Omental fat pad (tissue), 4 donors: ENCODE results near the gene LILRB1. TPM values are rescaled to one million over a fixed set of nuclear protein-coding genes. Genes with fewer than 3 reads are reported as not detected.
"Not testable (repeated sequence)": the region's sequence is repeated elsewhere in the genome, so short reads cannot be mapped to it uniquely, and the experiment has no call there.

Experiments
- ATAC-seq: fragments of 150-250 bp; one replicate; pipeline ENCODE4 v1.9.1; 2016; ENCODE audit warnings: mild to moderate bottlenecking, moderate library complexity; ENCODE audit not compliant: low FRiP score
- DNase-seq: peaks from one replicate; pipeline ENCODE4 v3.0.0-alpha.2; 2019; ENCODE audit warnings: low spot score
- total RNA-seq, 4 donors: library from RNA; depleted of rRNA; stranded (reverse); fragments of >200 nt; gene quantifications; one replicate each; pipeline ENCODE4 v1.1.0, GENCODE V29; 2016
- TF ChIP-seq, protein P1 (sequence below), 3 donors: fragments of 450-650 bp; IDR thresholded peaks; one replicate each; pipeline ENCODE4 v1.5.1; 2016 to 2017; ENCODE audit warnings: antibody characterized with exemption in 3 of 3, mild to moderate bottlenecking in 3 of 3, moderate library complexity in 2 of 3

Gene LILRB1
- total RNA-seq, 4 donors from 2014 or later, result 1.4 to 17.3 (median 6.1) TPM

DNA sequence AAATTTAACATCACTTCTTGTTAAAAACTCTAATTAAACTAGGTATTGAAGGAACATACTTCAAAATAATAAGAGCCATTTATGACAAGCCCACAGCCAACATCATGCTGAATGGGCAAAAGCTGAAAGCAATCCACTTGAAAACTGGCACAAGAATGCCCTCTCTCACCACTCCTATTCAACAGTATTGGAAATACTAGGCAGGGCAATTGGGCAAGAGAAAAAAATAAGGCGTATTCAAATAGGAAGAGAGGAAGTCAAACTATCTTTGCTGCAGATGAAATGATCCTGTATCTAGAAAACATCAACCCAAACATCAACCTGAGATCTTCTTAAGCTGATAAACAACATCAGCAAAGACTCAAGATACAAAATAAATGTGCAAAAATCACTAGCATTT is 15.6 kb upstream of the LILRB1 start:
- TF ChIP-seq, protein P1, sequence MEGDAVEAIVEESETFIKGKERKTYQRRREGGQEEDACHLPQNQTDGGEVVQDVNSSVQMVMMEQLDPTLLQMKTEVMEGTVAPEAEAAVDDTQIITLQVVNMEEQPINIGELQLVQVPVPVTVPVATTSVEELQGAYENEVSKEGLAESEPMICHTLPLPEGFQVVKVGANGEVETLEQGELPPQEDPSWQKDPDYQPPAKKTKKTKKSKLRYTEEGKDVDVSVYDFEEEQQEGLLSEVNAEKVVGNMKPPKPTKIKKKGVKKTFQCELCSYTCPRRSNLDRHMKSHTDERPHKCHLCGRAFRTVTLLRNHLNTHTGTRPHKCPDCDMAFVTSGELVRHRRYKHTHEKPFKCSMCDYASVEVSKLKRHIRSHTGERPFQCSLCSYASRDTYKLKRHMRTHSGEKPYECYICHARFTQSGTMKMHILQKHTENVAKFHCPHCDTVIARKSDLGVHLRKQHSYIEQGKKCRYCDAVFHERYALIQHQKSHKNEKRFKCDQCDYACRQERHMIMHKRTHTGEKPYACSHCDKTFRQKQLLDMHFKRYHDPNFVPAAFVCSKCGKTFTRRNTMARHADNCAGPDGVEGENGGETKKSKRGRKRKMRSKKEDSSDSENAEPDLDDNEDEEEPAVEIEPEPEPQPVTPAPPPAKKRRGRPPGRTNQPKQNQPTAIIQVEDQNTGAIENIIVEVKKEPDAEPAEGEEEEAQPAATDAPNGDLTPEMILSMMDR (IDR thresholded peaks at IDR 0.05), result no peak
- ATAC-seq, result no peak
- no peak for DNase-seq

DNA sequence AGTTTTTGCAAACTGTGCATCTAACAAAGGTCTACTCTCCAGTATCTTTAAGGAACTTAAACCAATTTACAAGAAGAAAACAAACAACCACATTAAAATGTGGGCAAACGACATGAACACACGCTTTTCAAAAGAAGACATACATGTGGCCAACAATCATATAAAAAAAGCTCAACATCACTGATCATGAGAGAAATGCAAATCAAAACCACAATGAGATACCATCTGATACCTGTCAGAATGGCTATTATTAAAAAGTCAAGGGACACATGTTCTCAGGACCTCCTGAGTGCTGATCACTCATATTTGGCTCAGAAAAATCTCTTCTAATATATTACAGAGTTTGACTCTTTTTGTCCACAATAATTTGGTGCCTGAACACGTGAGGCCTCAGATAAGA is 14.2 kb upstream of the LILRB1 start:
- TF ChIP-seq, protein P1 (IDR thresholded peaks at IDR 0.05), result no peak
- DNase-seq (no peak), ATAC-seq (no peak)

DNA sequence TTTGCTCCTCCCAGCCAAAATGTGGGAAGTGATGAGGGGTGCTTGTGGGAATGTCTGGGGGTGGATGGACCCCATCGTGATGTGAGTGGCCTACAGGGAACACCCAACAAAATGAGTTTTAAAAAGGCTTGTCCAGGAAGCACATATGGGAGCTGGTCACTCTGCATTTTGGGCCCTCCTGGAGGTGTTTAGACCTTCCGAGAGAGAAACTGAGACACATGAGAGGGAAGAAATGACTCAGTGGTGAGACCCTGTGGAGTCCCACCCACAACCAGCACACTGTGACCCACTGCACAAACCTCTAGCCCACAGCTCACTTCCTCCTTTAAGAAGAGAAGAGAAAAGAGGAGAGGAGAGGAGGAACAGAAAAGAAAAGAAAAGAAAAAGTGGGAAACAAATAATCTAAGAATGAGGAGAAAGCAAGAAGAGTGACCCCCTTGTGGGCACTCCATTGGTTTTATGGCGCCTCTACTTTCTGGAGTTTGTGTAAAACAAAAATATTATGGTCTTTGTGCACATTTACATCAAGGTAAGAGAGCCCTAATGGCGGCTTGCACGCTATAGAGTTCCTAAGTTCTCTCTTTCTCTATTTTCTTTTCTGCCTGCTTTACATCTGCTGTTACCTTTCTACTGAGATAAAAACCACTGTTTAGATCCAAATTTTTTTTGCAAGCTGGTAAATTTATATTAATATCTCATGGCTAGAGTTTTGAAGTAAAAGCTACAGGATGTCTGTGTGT is 13.3 kb upstream of the LILRB1 start:
- DNase-seq (no peak), ATAC-seq (no peak)
- TF ChIP-seq, protein P1 (IDR thresholded peaks at IDR 0.05), result no peak

DNA sequence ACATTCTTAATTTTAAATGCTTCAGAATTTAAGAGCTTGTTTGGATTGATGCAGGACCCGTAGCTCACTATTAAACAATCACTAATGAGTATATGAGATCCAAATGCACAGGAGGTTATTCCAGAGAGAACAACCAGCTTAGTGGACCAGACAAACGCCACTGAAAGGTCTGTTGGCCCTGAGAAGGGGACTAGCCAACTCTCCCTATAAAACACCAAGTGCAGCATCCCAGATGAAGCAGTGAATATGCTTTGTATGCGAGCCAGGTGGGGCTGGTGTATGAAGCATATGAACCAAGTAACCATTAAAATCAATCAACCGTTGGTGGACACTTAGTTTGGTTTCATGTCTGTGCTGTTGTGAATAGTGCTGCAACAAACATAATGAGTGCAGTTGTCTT is 9.8 kb upstream of the LILRB1 start:
- no peak for ATAC-seq
- DNase-seq, result no peak
- TF ChIP-seq, protein P1 (IDR thresholded peaks at IDR 0.05), result no peak

DNA sequence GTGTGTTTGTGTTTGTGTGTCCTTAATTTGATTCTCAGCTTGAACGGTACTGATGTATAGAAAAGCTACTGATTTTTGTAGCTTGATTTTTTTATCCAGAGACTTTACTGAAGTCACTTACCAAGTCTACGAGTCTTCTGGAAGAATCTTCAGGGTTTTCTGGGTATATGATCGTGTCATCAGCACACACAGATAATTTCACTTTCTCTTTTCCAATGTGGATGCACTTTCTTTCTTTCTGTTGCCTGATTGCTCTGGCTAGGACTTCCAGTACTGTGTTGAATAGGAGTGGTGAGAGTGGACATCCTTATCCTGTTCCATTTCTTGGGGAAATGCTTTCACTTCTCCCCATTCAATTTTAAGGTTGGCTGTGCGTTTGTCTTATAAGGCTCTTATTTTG is 7.9 kb upstream of the LILRB1 start:
- ATAC-seq (no peak), DNase-seq (no peak)
- TF ChIP-seq, protein P1 (IDR thresholded peaks at IDR 0.05), result no peak

DNA sequence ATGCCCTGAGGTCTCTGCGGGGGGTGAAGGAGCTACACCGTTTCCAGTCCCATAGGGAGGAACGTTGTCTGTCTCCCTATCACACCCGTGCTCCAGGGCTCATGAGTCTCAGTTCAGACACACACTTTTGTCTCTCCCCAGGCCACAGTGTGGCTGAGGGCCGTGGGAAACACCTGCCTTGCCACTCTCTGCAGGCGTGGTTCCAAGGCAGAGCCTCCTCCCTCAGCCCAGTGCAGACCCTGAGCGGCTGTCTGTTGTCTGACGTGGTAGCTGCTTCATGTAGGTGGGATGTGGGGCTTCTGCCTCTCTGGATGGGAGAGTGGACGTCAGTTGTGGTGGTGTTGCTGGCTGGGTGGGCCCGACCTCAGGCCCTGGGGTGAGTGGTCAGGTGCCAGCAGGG is 6.0 kb upstream of the LILRB1 start:
- ATAC-seq, DNase-seq: not testable (repeated sequence)

DNA sequence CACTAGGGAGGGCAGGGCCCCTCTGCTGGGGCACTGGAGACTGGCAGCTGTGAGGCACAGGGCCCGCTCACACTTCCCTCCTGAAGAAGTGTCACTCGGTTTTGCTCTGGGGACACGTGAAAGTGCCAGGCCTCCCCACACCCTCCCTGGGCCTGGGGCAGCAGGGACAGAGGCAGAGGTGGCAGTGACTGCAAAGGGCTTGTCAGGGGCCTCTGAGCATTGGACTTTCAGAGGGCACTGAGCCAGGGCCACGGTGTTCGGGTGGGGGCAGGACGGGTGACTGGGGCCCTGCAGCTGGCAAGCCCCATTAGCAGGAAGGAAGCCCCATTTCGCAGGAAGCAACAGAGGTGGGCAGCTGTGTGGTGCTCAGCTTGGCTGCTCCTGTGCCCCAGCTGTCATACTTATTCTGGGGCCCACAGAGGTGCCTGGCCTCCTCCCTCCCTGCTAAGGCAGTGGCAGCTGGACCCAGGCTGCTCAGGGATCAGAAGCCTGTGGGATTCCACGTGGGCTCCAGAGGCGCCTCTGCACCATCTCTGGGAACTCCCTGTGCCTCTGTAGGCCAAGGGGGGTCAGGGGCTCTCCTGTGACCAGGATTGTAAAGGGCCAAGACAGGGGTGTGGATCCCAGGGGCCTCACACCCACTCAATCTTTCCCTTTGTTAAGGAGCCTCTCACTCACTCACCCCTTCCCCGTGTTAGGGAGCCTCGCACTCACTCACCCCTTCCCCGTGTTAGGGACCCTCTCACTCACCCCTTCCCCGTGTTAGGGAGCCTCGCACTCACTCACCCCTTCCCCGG is 5.2 kb upstream of the LILRB1 start:
- ATAC-seq, DNase-seq: not testable (repeated sequence)

DNA sequence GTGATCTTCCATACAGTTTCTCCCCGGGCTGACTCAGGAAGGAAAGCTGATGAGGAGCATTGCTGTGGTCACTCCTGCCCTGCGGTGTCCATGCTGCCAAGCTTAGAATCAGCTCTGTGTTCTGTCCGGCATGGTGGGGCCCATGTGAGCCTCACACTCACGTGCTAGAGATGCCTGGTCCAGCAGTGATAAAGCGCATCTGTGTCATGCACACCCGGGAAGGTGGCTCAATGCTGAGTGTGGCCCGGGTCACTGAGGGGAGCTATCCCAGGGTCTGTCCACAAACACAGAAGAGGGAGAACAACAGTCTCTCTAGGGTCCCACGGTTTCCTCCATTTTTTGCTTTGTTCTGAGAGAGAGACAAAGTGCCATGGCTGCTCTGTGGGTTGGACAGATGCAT is 3.5 kb upstream of the LILRB1 start:
- no peak for ATAC-seq
- TF ChIP-seq, protein P1 (IDR thresholded peaks at IDR 0.05), result no peak
- DNase-seq, result no peak

DNA sequence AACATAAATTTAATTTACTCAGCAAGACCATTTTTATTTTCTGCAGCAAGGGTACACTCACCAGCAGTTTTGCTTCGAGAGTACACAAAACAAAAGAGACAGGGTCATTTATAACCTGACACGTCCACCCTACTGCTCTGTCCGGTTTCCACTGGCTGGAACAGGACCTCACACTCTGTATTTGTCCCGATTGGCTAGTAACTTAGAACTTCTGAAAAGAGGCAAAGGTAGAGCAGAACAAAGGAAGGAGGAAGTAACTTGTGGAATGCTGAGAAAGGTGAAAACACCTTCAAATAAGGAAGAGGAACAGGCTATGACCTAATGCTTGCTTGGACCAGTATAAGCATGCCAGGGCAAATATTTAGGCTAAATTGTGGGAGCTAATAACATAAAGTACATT is 2.4 kb upstream of the LILRB1 start:
- not testable (repeated sequence) for DNase-seq, ATAC-seq
